CD14-positive monocyte (primary cell): ENCODE data around the gene CST9L. TPM values are rescaled to one million over a fixed set of nuclear protein-coding genes. Genes with fewer than 3 reads are reported as not detected.

ENCODE experiments used
- DNase-seq, 3 donors: peaks; one replicate each; pipeline ENCODE4 v3.0.0-alpha.2; 2011 to 2022
- H2AFZ ChIP-seq: 2 replicates; pipeline ENCODE4 v1.6.0; 2012; ENCODE audit warnings: mild to moderate bottlenecking, low read depth, low read length, inconsistent platforms; ENCODE audit not compliant: insufficient read depth, poor library complexity, severe bottlenecking
- H3K27ac ChIP-seq, 2 donors: 1 replicate in 1 of 2; 2 replicates in 1 of 2; pipeline ENCODE4 v1.5.1; 2012 to 2013; ENCODE audit warnings: low read length in 2 of 2, control low read depth in 1 of 2, inconsistent platforms in 1 of 2, low read depth in 1 of 2, mild to moderate bottlenecking in 1 of 2
- H3K27me3 ChIP-seq, 2 donors: one replicate each; pipeline versions ENCODE4 v1.6.0 to v1.6.1; 2011 to 2013; ENCODE audit warnings: low read length in 2 of 2; ENCODE audit not compliant: control insufficient read depth in 2 of 2, insufficient read depth in 2 of 2
- H3K36me3 ChIP-seq, 2 donors: replicated peaks in 1 of 2; 1 replicate in 1 of 2; 2 replicates in 1 of 2; pipeline versions ENCODE4 v1.5.1 to v1.6.1; 2012 to 2013; ENCODE audit warnings: low read length in 2 of 2, control low read depth in 1 of 2, inconsistent platforms in 1 of 2, mild to moderate bottlenecking in 1 of 2; ENCODE audit not compliant: insufficient read depth in 2 of 2, control insufficient read depth in 1 of 2
- H3K4me1 ChIP-seq, 2 donors: 1 replicate in 1 of 2; 2 replicates in 1 of 2; pipeline versions ENCODE4 v1.5.1 to v1.6.1; 2012 to 2013; ENCODE audit warnings: low read length in 2 of 2, control low read depth in 1 of 2, inconsistent platforms in 1 of 2, mild to moderate bottlenecking in 1 of 2, moderate library complexity in 1 of 2; ENCODE audit not compliant: insufficient read depth in 2 of 2, control insufficient read depth in 1 of 2
- H3K4me2 ChIP-seq: replicated peaks from 2 replicates; pipeline ENCODE3; 2012; ENCODE audit warnings: low read length, moderate library complexity, mild to moderate bottlenecking; ENCODE audit not compliant: poor library complexity, severe bottlenecking; ENCODE audit errors: extremely low read depth
- H3K4me3 ChIP-seq, 3 experiments: fragments of 200-600 bp in 1 of 3; sonication (generic) in 1 of 3; replicated peaks in 1 of 3; 1 replicate in 2 of 3; 2 replicates in 1 of 3; pipeline ENCODE4 v1.5.1; 2011 to 2013; ENCODE audit warnings: low read length in 3 of 3, mild to moderate bottlenecking in 3 of 3, control low read depth in 2 of 3, low read depth in 2 of 3, inconsistent platforms in 1 of 3, moderate library complexity in 1 of 3
- H3K79me2 ChIP-seq: 2 replicates; pipeline ENCODE4 v1.6.0; 2012; ENCODE audit warnings: mild to moderate bottlenecking, control low read depth, inconsistent platforms, low read length, moderate library complexity; ENCODE audit not compliant: insufficient read depth
- H3K9ac ChIP-seq: 2 replicates; pipeline ENCODE4 v1.6.0; 2017; ENCODE audit warnings: low read length, mild to moderate bottlenecking; ENCODE audit not compliant: insufficient read depth, poor library complexity, severe bottlenecking
- H3K9me3 ChIP-seq, 2 donors: replicated peaks in 1 of 2; 1 replicate in 1 of 2; 2 replicates in 1 of 2; pipeline versions ENCODE4 v1.5.1 to v1.6.1; 2012 to 2013; ENCODE audit warnings: low read length in 2 of 2, control low read depth in 1 of 2; ENCODE audit not compliant: control insufficient read depth in 1 of 2, insufficient read depth in 1 of 2
- H4K20me1 ChIP-seq: 2 replicates; pipeline ENCODE4 v1.6.0; 2012; ENCODE audit warnings: mild to moderate bottlenecking, low read length, control low read depth, moderate library complexity; ENCODE audit not compliant: insufficient read depth
- H3K27ac Mint-ChIP-seq, 7 donors: one replicate each; pipeline ENCODE4 v1.8.0; 2020; ENCODE audit warnings: mild to moderate bottlenecking in 7 of 7, mixed read lengths in 7 of 7, moderate library complexity in 6 of 7, inconsistent platforms in 2 of 7
- H3K27me3 Mint-ChIP-seq, 3 donors: one replicate each; pipeline ENCODE4 v1.8.0; 2021 to 2022; ENCODE audit warnings: low read depth in 3 of 3, mild to moderate bottlenecking in 3 of 3, mixed read lengths in 3 of 3, moderate library complexity in 3 of 3, inconsistent platforms in 1 of 3
- H3K36me3 Mint-ChIP-seq, 2 donors: one replicate each; pipeline ENCODE4 v1.8.0; 2020; ENCODE audit warnings: mixed read lengths in 2 of 2, inconsistent platforms in 1 of 2, mild to moderate bottlenecking in 1 of 2
- H3K4me1 Mint-ChIP-seq: one replicate; pipeline ENCODE4 v1.8.0; 2020; ENCODE audit warnings: mild to moderate bottlenecking, mixed read lengths
- H3K4me3 Mint-ChIP-seq, 2 donors: one replicate each; pipeline ENCODE4 v1.8.0; 2020; ENCODE audit warnings: mild to moderate bottlenecking in 2 of 2, mixed read lengths in 2 of 2, moderate library complexity in 1 of 2
- H3K9me3 Mint-ChIP-seq, 7 donors: one replicate each; pipeline ENCODE4 v1.8.0; 2020 to 2022; ENCODE audit warnings: mixed read lengths in 7 of 7, mild to moderate bottlenecking in 6 of 7, moderate library complexity in 6 of 7, inconsistent platforms in 2 of 7
- CTCF ChIP-seq: fragments of 200-600 bp; IDR thresholded peaks from one replicate; pipeline ENCODE4 v1.8.0; 2022; ENCODE audit warnings: antibody characterized with exemption, mild to moderate bottlenecking
- WGBS: methylation state at CpG from one replicate; pipeline ENCODE4 v1.1.5; 2013; ENCODE audit warnings: missing lambda C conversion rate; ENCODE audit not compliant: insufficient coverage; 5-methylcytosine and 5-hydroxymethylcytosine counted together
- intact Hi-C, 2 donors: fragments of 100-400 bp; cut with micrococcal nuclease; formaldehyde crosslinking; loops; one replicate each; pipeline versions ENCODE4 v1.15.0 to v1.15.1; 2023
- polyA plus RNA-seq, 3 donors: library from polyadenylated mRNA; depleted of rRNA in 1 of 3; unstranded in 2 of 3; stranded (reverse) in 1 of 3; fragments of 300-500 nt in 2 of 3; fragments of >200 nt in 1 of 3; fragmentation: Illumina TruSeq in 2 of 3; gene quantifications; 1 replicate in 2 of 3; 2 replicates in 1 of 3; pipeline ENCODE4 v1.2.3, GENCODE V29; 2012 to 2021

CST9L gene
- polyA plus RNA-seq, 3 donors: not detected

GRCh38 chr20:23515250-23515939 lies 52.9 kb downstream of the CST9L start:
- no peak overlapping the region for H3K27ac ChIP-seq
- intact Hi-C loops: no loop called here
- H3K4me3 ChIP-seq: no peak overlapping the region
- DNase-seq: no peak
- no peak overlapping the region for H3K4me2 ChIP-seq
- Mint-ChIP-seq H3K4me1 (no peaks in the 10 kb centered on the region), H3K9me3 (peaks cover 0 to 4% (median 2%) of the 10 kb centered on the region in 7 donors), H3K27ac (no peak overlapping the region), H3K36me3 (no peaks in the 10 kb centered on the region), H3K27me3 (peaks cover 3 to 5% (median 4%) of the 10 kb centered on the region in 3 donors), H3K4me3 (no peak overlapping the region)
- no peaks in the 10 kb centered on the region for H3K79me2 ChIP-seq
- no peaks in the 10 kb centered on the region for H3K36me3 ChIP-seq
- WGBS: no CpG with 5 or more reads among the region's 5 CpGs
- TF ChIP-seq CTCF: no peak
- H3K9me3 ChIP-seq: no peaks in the 10 kb centered on the region
- no peak overlapping the region for H3K9ac ChIP-seq
- H3K27me3 ChIP-seq: no peaks in the 10 kb centered on the region
- no peaks in the 10 kb centered on the region for H3K4me1 ChIP-seq
- H2AFZ ChIP-seq: no peak overlapping the region
- H4K20me1 ChIP-seq: no peaks in the 10 kb centered on the region

- no peak overlapping the region for H3K27ac ChIP-seq
- TF ChIP-seq CTCF: no peak
- DNase-seq: no peak
- H3K9ac ChIP-seq: no peak overlapping the region
- H3K9me3 ChIP-seq: no peaks in the 10 kb centered on the region
- no peak overlapping the region for H2AFZ ChIP-seq
- intact Hi-C loops: no loop called here
- Mint-ChIP-seq H3K4me3 (no peak overlapping the region), H3K4me1 (no peaks in the 10 kb centered on the region), H3K27me3 (peaks cover 3 to 5% (median 4%) of the 10 kb centered on the region in 3 donors), H3K36me3 (no peaks in the 10 kb centered on the region), H3K27ac (no peak overlapping the region), H3K9me3 (peaks cover 0 to 4% (median 2%) of the 10 kb centered on the region in 7 donors)
- H3K36me3 ChIP-seq: no peaks in the 10 kb centered on the region
- H3K4me1 ChIP-seq: no peaks in the 10 kb centered on the region
- no peaks in the 10 kb centered on the region for H3K27me3 ChIP-seq
- no peaks in the 10 kb centered on the region for H4K20me1 ChIP-seq
- WGBS: no CpG with 5 or more reads among the region's 1 CpG
- no peak overlapping the region for H3K4me2 ChIP-seq
- H3K4me3 ChIP-seq: no peak overlapping the region
- H3K79me2 ChIP-seq: no peaks in the 10 kb centered on the region
Observed at GRCh38 chr20:23514848-23515247, 53.4 kb downstream of the CST9L start.

Other genes starting within 250 kb of the CST9L start
- 100 to 1,000 TPM in 1 of 3 donors, 10 to 100 TPM in 2; 37.8 to 140 (median 39.4) TPM for gene NXT1, start 217.7 kb downstream of the CST9L start, polyA plus RNA-seq
- 100 to 1,000 TPM in 1 of 3 donors, 1 to 10 TPM in 2; 5.5 to 215 (median 7.0) TPM for gene GZF1, start 206.3 kb downstream of the CST9L start, polyA plus RNA-seq
- gene NAPB, start 147.0 kb downstream of the CST9L start, polyA plus RNA-seq: 1 to 10 TPM; 2.4 to 6.3 (median 2.6) TPM
- gene CSTL1, start 128.8 kb downstream of the CST9L start, polyA plus RNA-seq: not detected
- gene CST11, start 115.6 kb downstream of the CST9L start, polyA plus RNA-seq: not detected
- not detected for gene CST8, start 77.4 kb downstream of the CST9L start, polyA plus RNA-seq
- gene CST9, start 37.4 kb upstream of the CST9L start, polyA plus RNA-seq: under 1 TPM in 1 of 3 donors, not detected in 2; 0.13 TPM
- 1,000 to 10,000 TPM; 1,459 to 3,222 (median 2,657) TPM for gene CST3, start 69.5 kb upstream of the CST9L start, polyA plus RNA-seq
- gene CST4, start 120.6 kb upstream of the CST9L start, polyA plus RNA-seq: not detected
- gene CST1, start 182.5 kb upstream of the CST9L start, polyA plus RNA-seq: not detected